Fibroblast of lung (primary cell): ENCODE measurements around the gene ETHE1. TPM values are rescaled to one million over a fixed set of nuclear protein-coding genes. Genes with fewer than 3 reads are reported as not detected.

Experiments used
- DNase-seq, 2 donors: peaks; one replicate each; pipeline versions ENCODE4 v3.0.0 to v3.0.0-alpha.2; 2010; ENCODE audit warnings: low read depth in 2 of 2
- H2AFZ ChIP-seq: 2 replicates; pipeline ENCODE4 v1.5.1; 2012; ENCODE audit warnings: low read length, control low read depth, inconsistent platforms
- H3K27ac ChIP-seq: 2 replicates; pipeline ENCODE4 v1.5.1; 2011; ENCODE audit warnings: low read length, control low read depth; ENCODE audit not compliant: insufficient read depth
- H3K27me3 ChIP-seq: 2 replicates; pipeline ENCODE4 v1.5.1; 2011; ENCODE audit warnings: mild to moderate bottlenecking, low read length; ENCODE audit not compliant: control insufficient read depth, insufficient read depth
- H3K36me3 ChIP-seq: 2 replicates; pipeline ENCODE4 v1.5.1; 2011; ENCODE audit warnings: low read length; ENCODE audit not compliant: control insufficient read depth, insufficient read depth
- H3K4me1 ChIP-seq: 2 replicates; pipeline ENCODE4 v1.5.1; 2011; ENCODE audit warnings: low read length; ENCODE audit not compliant: control insufficient read depth, insufficient read depth; ENCODE audit errors: extremely low read depth
- H3K4me2 ChIP-seq: 2 replicates; pipeline ENCODE4 v1.5.1; 2011; ENCODE audit warnings: low read length, control low read depth; ENCODE audit not compliant: insufficient read depth; ENCODE audit errors: extremely low read depth
- H3K4me3 ChIP-seq, 4 experiments: fragments of 200-600 bp in 1 of 4; sonication (generic) in 1 of 4; replicated peaks in 1 of 4; 2 replicates each; pipeline ENCODE4 v1.5.1; 2011 to 2016; ENCODE audit warnings: low read length in 4 of 4, low read depth in 3 of 4, mild to moderate bottlenecking in 3 of 4, control low read depth in 2 of 4, inconsistent platforms in 1 of 4, mixed read lengths in 1 of 4; ENCODE audit not compliant: insufficient read depth in 1 of 4; ENCODE audit errors: control extremely low read depth in 1 of 4
- H3K79me2 ChIP-seq: 2 replicates; pipeline ENCODE4 v1.5.1; 2012; ENCODE audit warnings: mild to moderate bottlenecking, low read length, inconsistent platforms; ENCODE audit not compliant: control insufficient read depth, insufficient read depth
- H3K9ac ChIP-seq: 2 replicates; pipeline ENCODE4 v1.5.1; 2011; ENCODE audit warnings: mild to moderate bottlenecking, low read length, control low read depth; ENCODE audit not compliant: insufficient read depth
- H3K9me3 ChIP-seq: 2 replicates; pipeline ENCODE4 v1.5.1; 2012; ENCODE audit warnings: low read depth, low read length; ENCODE audit not compliant: control insufficient read depth, insufficient read depth
- H4K20me1 ChIP-seq: 2 replicates; pipeline ENCODE4 v1.5.1; 2011; ENCODE audit warnings: low read length; ENCODE audit not compliant: control insufficient read depth, insufficient read depth; ENCODE audit errors: extremely low read depth
- EZH2 ChIP-seq: IDR thresholded peaks from 2 replicates; pipeline ENCODE4 v1.5.1; 2012; ENCODE audit warnings: low read length, control low read depth, mild to moderate bottlenecking; ENCODE audit errors: missing control alignments
- polyA plus RNA-seq, 2 donors: library from polyadenylated mRNA; depleted of rRNA in 1 of 2; stranded (reverse) in 1 of 2; unstranded in 1 of 2; fragments of >200 nt; gene quantifications; 2 replicates each; pipeline ENCODE4 v1.2.1, GENCODE V29; 2011 to 2012; ENCODE audit warnings: missing spikeins in 1 of 2
- total RNA-seq: library from RNA; depleted of rRNA; stranded (reverse); fragments of >200 nt; gene quantifications from 2 replicates; pipeline ENCODE4 v1.2.1, GENCODE V29; 2014
- TF ChIP-seq, protein P1 (sequence below), 2 donors: IDR thresholded peaks in 1 of 2; conservative IDR thresholded peaks in 1 of 2; 1 replicate in 1 of 2; 2 replicates in 1 of 2; pipeline ENCODE4 v1.5.1; 2011 to 2012; ENCODE audit warnings: low read length in 2 of 2, control low read depth in 1 of 2, inconsistent platforms in 1 of 2, low read depth in 1 of 2, mild to moderate bottlenecking in 1 of 2

ETHE1 gene
- total and polyA plus RNA-seq, 2 donors (not counting 1 experiment from before 2014, with no cell fraction given): 65.2 to 112 TPM

DNA sequence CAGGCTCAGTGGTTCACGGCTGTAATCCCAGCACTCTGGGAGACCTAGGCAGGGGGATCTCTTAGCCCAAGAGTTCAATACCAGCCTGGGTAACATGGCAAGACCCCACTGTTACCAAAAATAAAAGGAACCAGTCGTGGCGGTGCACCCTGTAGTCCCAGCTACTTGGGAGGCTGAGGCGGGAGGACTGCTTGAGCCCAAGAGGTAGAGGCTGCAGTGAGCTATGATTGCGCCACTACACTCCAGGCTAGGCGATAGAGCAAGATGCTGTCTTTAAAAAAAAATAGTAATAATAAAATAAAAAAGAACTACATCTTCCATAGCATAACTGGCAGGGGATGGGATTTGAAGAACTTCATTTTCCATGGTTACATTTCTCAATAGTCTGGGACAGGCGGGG lies 64.6 kb downstream of the ETHE1 start:
- Histone ChIP-seq H3K4me3 (no peak overlapping the region), H3K9me3 (no peaks in the 10 kb centered on the region), H4K20me1 (no peaks in the 10 kb centered on the region), H3K79me2 (no peaks in the 10 kb centered on the region), H3K9ac (no peak overlapping the region), H3K36me3 (no peaks in the 10 kb centered on the region), H3K27me3 (no peaks in the 10 kb centered on the region), H2AFZ (no peak overlapping the region), H3K27ac (no peak overlapping the region), H3K4me1 (peaks cover 3% of the 10 kb centered on the region), H3K4me2 (no peak overlapping the region)
- no peak for TF ChIP-seq EZH2
- TF ChIP-seq, protein P1, sequence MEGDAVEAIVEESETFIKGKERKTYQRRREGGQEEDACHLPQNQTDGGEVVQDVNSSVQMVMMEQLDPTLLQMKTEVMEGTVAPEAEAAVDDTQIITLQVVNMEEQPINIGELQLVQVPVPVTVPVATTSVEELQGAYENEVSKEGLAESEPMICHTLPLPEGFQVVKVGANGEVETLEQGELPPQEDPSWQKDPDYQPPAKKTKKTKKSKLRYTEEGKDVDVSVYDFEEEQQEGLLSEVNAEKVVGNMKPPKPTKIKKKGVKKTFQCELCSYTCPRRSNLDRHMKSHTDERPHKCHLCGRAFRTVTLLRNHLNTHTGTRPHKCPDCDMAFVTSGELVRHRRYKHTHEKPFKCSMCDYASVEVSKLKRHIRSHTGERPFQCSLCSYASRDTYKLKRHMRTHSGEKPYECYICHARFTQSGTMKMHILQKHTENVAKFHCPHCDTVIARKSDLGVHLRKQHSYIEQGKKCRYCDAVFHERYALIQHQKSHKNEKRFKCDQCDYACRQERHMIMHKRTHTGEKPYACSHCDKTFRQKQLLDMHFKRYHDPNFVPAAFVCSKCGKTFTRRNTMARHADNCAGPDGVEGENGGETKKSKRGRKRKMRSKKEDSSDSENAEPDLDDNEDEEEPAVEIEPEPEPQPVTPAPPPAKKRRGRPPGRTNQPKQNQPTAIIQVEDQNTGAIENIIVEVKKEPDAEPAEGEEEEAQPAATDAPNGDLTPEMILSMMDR (conservative IDR thresholded peaks at IDR 0.05 in 1 of 2, IDR thresholded peaks at IDR 0.05 in 1 of 2; ENCODE audit: low read depth in 1 of 2, low read length in 2 of 2): no peak
- DNase-seq: no peak

DNA sequence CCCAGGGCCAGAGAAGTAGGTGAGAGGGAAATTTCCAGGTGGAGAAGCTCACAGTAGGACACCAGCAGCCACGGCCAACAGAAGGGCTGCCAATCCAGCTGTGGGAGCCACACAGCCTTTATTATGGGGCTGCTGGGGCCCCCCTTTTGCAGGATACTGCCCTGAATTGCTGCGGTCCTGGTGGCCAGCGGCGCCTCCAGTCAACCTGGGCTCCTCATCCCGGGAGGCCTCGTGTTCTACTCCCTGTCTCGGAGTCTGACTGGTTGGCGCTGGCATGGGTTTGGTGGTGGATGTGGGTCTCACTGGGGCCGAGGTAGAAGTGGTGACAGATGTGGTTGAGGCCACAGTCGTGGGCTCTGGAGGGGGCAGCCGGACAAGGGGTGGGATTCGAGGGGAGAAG lies 65.7 kb downstream of the ETHE1 start:
- Histone ChIP-seq H3K9me3 (no peaks in the 10 kb centered on the region), H4K20me1 (no peaks in the 10 kb centered on the region), H3K4me3 (no peak overlapping the region), H3K4me1 (peaks cover 3% of the 10 kb centered on the region), H2AFZ (no peak overlapping the region), H3K27ac (no peak overlapping the region), H3K27me3 (no peaks in the 10 kb centered on the region), H3K4me2 (no peak overlapping the region), H3K9ac (no peak overlapping the region), H3K36me3 (no peaks in the 10 kb centered on the region), H3K79me2 (no peaks in the 10 kb centered on the region)
- DNase-seq: no peak
- TF ChIP-seq, protein P1 (conservative IDR thresholded peaks at IDR 0.05 in 1 of 2, IDR thresholded peaks at IDR 0.05 in 1 of 2; ENCODE audit: low read depth in 1 of 2, low read length in 2 of 2): no peak
- no peak for TF ChIP-seq EZH2

GRCh38 chr19:43460362-43461016 lies 66.5 kb downstream of the ETHE1 start:
- no peak for TF ChIP-seq EZH2
- TF ChIP-seq, protein P1 (conservative IDR thresholded peaks at IDR 0.05 in 1 of 2, IDR thresholded peaks at IDR 0.05 in 1 of 2; ENCODE audit: low read depth in 1 of 2, low read length in 2 of 2): no peak
- Histone ChIP-seq H3K9me3 (no peaks in the 10 kb centered on the region), H2AFZ (no peak overlapping the region), H3K4me1 (no peaks in the 10 kb centered on the region), H3K36me3 (no peaks in the 10 kb centered on the region), H3K79me2 (no peaks in the 10 kb centered on the region), H3K27me3 (no peaks in the 10 kb centered on the region), H3K4me2 (no peak overlapping the region), H3K27ac (no peak overlapping the region), H3K9ac (no peak overlapping the region), H4K20me1 (no peaks in the 10 kb centered on the region), H3K4me3 (no peak overlapping the region)
- DNase-seq: no peak
